ENCODE results near the gene DZIP1.
"Not testable (repeated sequence)": the region's sequence is repeated elsewhere in the genome, so short reads cannot be mapped to it uniquely, and the experiment has no call there.

Gene DZIP1

GRCh38 chr13:95571941-95572340, 72.6 kb downstream of the DZIP1 start:
- in situ Hi-C loops (cut with HindIII; ENCODE audit: low sequenced_read_pairs) = no loop called here
- TF ChIP-seq CTCF (IDR thresholded peaks at IDR 0.05; ENCODE audit: low read depth, low read length, missing control alignments) = no peak
- DNase-seq (ENCODE audit: low read depth) = no peak
- no peak overlapping the region for H3K4me3 ChIP-seq (ENCODE audit: low read depth, low read length)

- in situ Hi-C loops (cut with HindIII; ENCODE audit: low sequenced_read_pairs) = no loop called here
- no peak for TF ChIP-seq CTCF (IDR thresholded peaks at IDR 0.05; ENCODE audit: low read depth, low read length, missing control alignments)
- no peak for DNase-seq (ENCODE audit: low read depth)
- H3K4me3 ChIP-seq (ENCODE audit: low read depth, low read length) = no peak overlapping the region
Observed at GRCh38 chr13:95570016-95570415, 74.5 kb downstream of the DZIP1 start.

- no peak for TF ChIP-seq CTCF (IDR thresholded peaks at IDR 0.05; ENCODE audit: low read depth, low read length, missing control alignments)
Observed at GRCh38 chr13:95568131-95568530, 76.4 kb downstream of the DZIP1 start.

GRCh38 chr13:95565758-95566157, 78.7 kb downstream of the DZIP1 start:
- H3K4me3 ChIP-seq (ENCODE audit: low read depth, low read length); in situ Hi-C loops (cut with HindIII; ENCODE audit: low sequenced_read_pairs); DNase-seq (ENCODE audit: low read depth): not testable (repeated sequence)

More at GRCh38 chr13:95568131-95568530, 76.4 kb downstream of the DZIP1 start:
- H3K4me3 ChIP-seq (ENCODE audit: low read depth, low read length) = no peak overlapping the region
- in situ Hi-C loops (cut with HindIII; ENCODE audit: low sequenced_read_pairs) = no loop called here
- DNase-seq (ENCODE audit: low read depth) = no peak

GRCh38 chr13:95564733-95565291, 79.7 kb downstream of the DZIP1 start:
- H3K4me3 ChIP-seq (ENCODE audit: low read depth, low read length) = no peak overlapping the region
- DNase-seq (ENCODE audit: low read depth) = peak; percentile 49
- TF ChIP-seq CTCF (IDR thresholded peaks at IDR 0.05; ENCODE audit: low read depth, low read length, missing control alignments) = no peak
- in situ Hi-C loops (cut with HindIII; ENCODE audit: low sequenced_read_pairs) = no loop called here

- DNase-seq (ENCODE audit: low read depth) = no peak
- in situ Hi-C loops (cut with HindIII; ENCODE audit: low sequenced_read_pairs) = no loop called here
- peak; percentile 5 for TF ChIP-seq CTCF (IDR thresholded peaks at IDR 0.05; ENCODE audit: low read depth, low read length, missing control alignments)
- H3K4me3 ChIP-seq (ENCODE audit: low read depth, low read length) = no peak overlapping the region
Observed at GRCh38 chr13:95564091-95564490, 80.4 kb downstream of the DZIP1 start.

- no peak for DNase-seq (ENCODE audit: low read depth)
- in situ Hi-C loops (cut with HindIII; ENCODE audit: low sequenced_read_pairs) = no loop called here
- no peak for TF ChIP-seq CTCF (IDR thresholded peaks at IDR 0.05; ENCODE audit: low read depth, low read length, missing control alignments)
- no peak overlapping the region for H3K4me3 ChIP-seq (ENCODE audit: low read depth, low read length)
Observed at GRCh38 chr13:95560387-95560786, 84.1 kb downstream of the DZIP1 start.
